ENCODE results near the gene TMEM63A.
"Not testable (repeated sequence)": the region's sequence is repeated elsewhere in the genome, so short reads cannot be mapped to it uniquely, and the experiment has no call there.

Gene TMEM63A

GRCh38 chr1:225845571-225846259 is 36.5 kb downstream of the TMEM63A start:
- DNase-seq (ENCODE audit: low read depth), result no peak

GRCh38 chr1:225845097-225845496 is 37.1 kb downstream of the TMEM63A start:
- DNase-seq (ENCODE audit: low read depth), result no peak

- no peak for DNase-seq (ENCODE audit: low read depth)
Observed at GRCh38 chr1:225844236-225845061, 37.7 kb downstream of the TMEM63A start.

GRCh38 chr1:225843426-225843795 is 38.8 kb downstream of the TMEM63A start:
- DNase-seq (ENCODE audit: low read depth), result no peak

GRCh38 chr1:225842788-225843425 is 39.3 kb downstream of the TMEM63A start:
- DNase-seq (ENCODE audit: low read depth), result no peak

GRCh38 chr1:225842074-225842473 is 40.1 kb downstream of the TMEM63A start:
- no peak for DNase-seq (ENCODE audit: low read depth)

- DNase-seq (ENCODE audit: low read depth), result no peak
Observed at GRCh38 chr1:225840713-225841112, 41.5 kb downstream of the TMEM63A start.

- DNase-seq (ENCODE audit: low read depth), result no peak
Observed at GRCh38 chr1:225840223-225840610, 42.0 kb downstream of the TMEM63A start.

- DNase-seq (ENCODE audit: low read depth), result no peak
Observed at GRCh38 chr1:225838793-225839192, 43.4 kb downstream of the TMEM63A start.

GRCh38 chr1:225836296-225836695 is 45.9 kb downstream of the TMEM63A start:
- DNase-seq (ENCODE audit: low read depth), result not testable (repeated sequence)

GRCh38 chr1:225835856-225836255 is 46.3 kb downstream of the TMEM63A start:
- DNase-seq (ENCODE audit: low read depth), result no peak

- no peak for DNase-seq (ENCODE audit: low read depth)
Observed at GRCh38 chr1:225834417-225835329, 47.5 kb downstream of the TMEM63A start.

- DNase-seq (ENCODE audit: low read depth), result no peak
Observed at GRCh38 chr1:225830841-225831240, 51.3 kb downstream of the TMEM63A start.

- DNase-seq (ENCODE audit: low read depth), result no peak
Observed at GRCh38 chr1:225828706-225829345, 53.4 kb downstream of the TMEM63A start.

- DNase-seq (ENCODE audit: low read depth), result no peak
Observed at GRCh38 chr1:225827076-225827475, 55.1 kb downstream of the TMEM63A start.

- DNase-seq (ENCODE audit: low read depth), result no peak
Observed at GRCh38 chr1:225825607-225826007, 56.6 kb downstream of the TMEM63A start.

GRCh38 chr1:225825078-225825477 is 57.1 kb downstream of the TMEM63A start:
- DNase-seq (ENCODE audit: low read depth), result no peak

- no peak for DNase-seq (ENCODE audit: low read depth)
Observed at GRCh38 chr1:225824533-225824941, 57.6 kb downstream of the TMEM63A start.

- DNase-seq (ENCODE audit: low read depth), result no peak
Observed at GRCh38 chr1:225823811-225824261, 58.3 kb downstream of the TMEM63A start.

GRCh38 chr1:225822655-225823403 is 59.4 kb downstream of the TMEM63A start:
- no peak for DNase-seq (ENCODE audit: low read depth)
